GM12878 (cell line): ENCODE data around the gene PCDHB1. TPM values are rescaled to one million over a fixed set of nuclear protein-coding genes. Genes with fewer than 3 reads are reported as not detected.

Experiments
- ATAC-seq: fragments of 200-7000 bp; cut with Tn5 transposase; 3 replicates; pipeline ENCODE4 v1.9.1; 2020; ENCODE audit warnings: mild to moderate bottlenecking, moderate library complexity
- BruUV-seq: library from RNA; stranded (reverse); fragments of 400-500 nt; replicated peaks from 2 replicates; lab custom pipeline; 2021; lab: Mats Ljungman, UMichigan
- CTCF ChIA-PET: fragments of 300-600 bp; sonication (Branson Sonifier 250); formaldehyde crosslinking; extraction: SDS; loops from one replicate; lab custom pipeline; 2021; ENCODE audit warnings: inconsistent platforms; lab: Yijun Ruan, JAX
- POLR2A ChIA-PET: fragments of 350-600 bp; formaldehyde crosslinking; extraction: SDS; loops from one replicate; lab custom pipeline; 2021; ENCODE audit warnings: inconsistent platforms; lab: Charles Lee
- RAD21 ChIA-PET: fragments of 300-600 bp; sonication (Branson Sonifier 250); formaldehyde crosslinking; loops from one replicate; lab custom pipeline; 2023; ENCODE audit warnings: antibody characterized with exemption; ENCODE audit not compliant: unreplicated experiment; lab: Charles Lee
- SMC1A ChIA-PET: fragments of 300-600 bp; sonication (Branson Sonifier 250); formaldehyde crosslinking; loops from one replicate; lab custom pipeline; 2023; ENCODE audit not compliant: unreplicated experiment, uncharacterized antibody; lab: Charles Lee
- DNase-seq: peaks from one replicate; pipeline ENCODE4 v3.0.0-alpha.2; 2011; ENCODE audit warnings: low read depth, low spot score
- FAIRE-seq: peaks from 3 replicates; lab custom pipeline; 2011; peaks lifted over from hg19 to GRCh38; lab: Jason Lieb, UNC
- H2AFZ ChIP-seq: 2 replicates; pipeline ENCODE4 v1.6.0; 2011; ENCODE audit warnings: low read depth, low read length, control low read depth; ENCODE audit not compliant: control insufficient read depth
- H3K27ac ChIP-seq: 2 replicates; pipeline ENCODE4 v1.5.1; 2011; ENCODE audit warnings: control low read depth; ENCODE audit not compliant: control insufficient read depth, insufficient read depth
- H3K27me3 ChIP-seq, 2 experiments: replicated peaks in 1 of 2; 2 replicates each; pipeline versions ENCODE4 v1.6.0 to v1.6.1; 2011; ENCODE audit warnings: low read length in 1 of 2; ENCODE audit not compliant: control insufficient read depth in 2 of 2, insufficient read depth in 2 of 2
- H3K36me3 ChIP-seq, 2 experiments: 2 replicates each; pipeline ENCODE4 v1.5.1; 2011; ENCODE audit warnings: low read length in 1 of 2; ENCODE audit not compliant: control insufficient read depth in 2 of 2, insufficient read depth in 2 of 2
- H3K4me1 ChIP-seq: 2 replicates; pipeline ENCODE4 v1.6.1; 2011; ENCODE audit warnings: mild to moderate bottlenecking, low read length, moderate library complexity, mixed read lengths; ENCODE audit not compliant: control insufficient read depth, insufficient read depth
- H3K4me2 ChIP-seq: 2 replicates; pipeline ENCODE4 v1.6.0; 2011; ENCODE audit warnings: control low read depth; ENCODE audit not compliant: control insufficient read depth, insufficient read depth
- H3K4me3 ChIP-seq: fragments of 200-600 bp; sonication (generic); 2 replicates; pipeline ENCODE4 v1.5.1; 2016
- H3K79me2 ChIP-seq: 2 replicates; pipeline ENCODE4 v1.6.0; 2011; ENCODE audit warnings: low read length; ENCODE audit not compliant: control insufficient read depth, insufficient read depth
- H3K9ac ChIP-seq: 2 replicates; pipeline ENCODE4 v1.8.0; 2011; ENCODE audit warnings: low read length, control low read depth, mixed read lengths; ENCODE audit not compliant: control insufficient read depth, insufficient read depth
- H3K9me3 ChIP-seq: replicated peaks from 3 replicates; pipeline ENCODE4 v1.5.1; 2011; ENCODE audit warnings: mild to moderate bottlenecking, low read length; ENCODE audit not compliant: control insufficient read depth, insufficient read depth
- H4K20me1 ChIP-seq: 2 replicates; pipeline ENCODE4 v1.6.0; 2011; ENCODE audit not compliant: control insufficient read depth, insufficient read depth
- ATF2 ChIP-seq: IDR thresholded peaks from 2 replicates; pipeline ENCODE4 v1.6.1; 2012; ENCODE audit warnings: low read length, inconsistent platforms
- EGR1 ChIP-seq, 2 experiments: IDR thresholded peaks; 1 replicate in 1 of 2; 2 replicates in 1 of 2; pipeline ENCODE4 v1.6.1; 2011 to 2012; ENCODE audit warnings: low read depth in 2 of 2, low read length in 2 of 2, borderline replicate concordance in 1 of 2, mild to moderate bottlenecking in 1 of 2, moderate library complexity in 1 of 2
- EP300 ChIP-seq, 2 experiments: fragments of 150-350 bp in 1 of 2; IDR thresholded peaks; 2 replicates each; pipeline ENCODE4 v1.6.1; 2011 to 2012; ENCODE audit warnings: low read depth in 2 of 2, low read length in 2 of 2, borderline replicate concordance in 1 of 2, improper control_type of control experiment in 1 of 2, inconsistent platforms in 1 of 2; ENCODE audit not compliant: control insufficient read depth in 1 of 2
- EZH2 ChIP-seq: IDR thresholded peaks from 2 replicates; pipeline ENCODE4 v1.6.1; 2012; ENCODE audit warnings: low read depth, mild to moderate bottlenecking, control low read depth, inconsistent platforms, low read length, borderline replicate concordance; ENCODE audit not compliant: control insufficient read depth
- HDAC2 ChIP-seq: fragments of 200-600 bp; sonication (generic); IDR thresholded peaks from 2 replicates; pipeline ENCODE4 v1.6.1; 2017
- LARP7 ChIP-seq: fragments of 450-650 bp; IDR thresholded peaks from 2 replicates; pipeline ENCODE4 v1.6.1; 2017; ENCODE audit warnings: mild to moderate bottlenecking
- SMAD5 ChIP-seq: IDR thresholded peaks from 2 replicates; pipeline ENCODE4 v1.6.1; 2016; ENCODE audit warnings: antibody characterized with exemption, low read depth
- SMC3 ChIP-seq: IDR thresholded peaks from 2 replicates; pipeline ENCODE4 v1.6.1; 2011; ENCODE audit warnings: low read length, improper control_type of control experiment, borderline replicate concordance
- WGBS: methylation state at CpG from one replicate; pipeline ENCODE4 v1.1.6; 2016; ENCODE audit warnings: low lambda C conversion rate; ENCODE audit not compliant: insufficient replicate concordance, insufficient coverage; ENCODE audit errors: missing lambda C conversion rate; 5-methylcytosine and 5-hydroxymethylcytosine counted together
- in situ Hi-C: fragments of 300-500 bp; cut with MboI; formaldehyde crosslinking; loops from 9 replicates; pipeline ENCODE4 v1.14.3; 2018; ENCODE audit warnings: mixed read lengths
- intact Hi-C: fragments of 100-400 bp; cut with micrococcal nuclease; formaldehyde crosslinking; loops from one replicate; pipeline ENCODE4 v1.14.2; 2022; ENCODE audit not compliant: unreplicated experiment
- polyA plus RNA-seq, 11 experiments: library from polyadenylated mRNA; depleted of rRNA in 4 of 11; unstranded in 6 of 11; stranded (reverse) in 5 of 11; fragments of >200 nt; fragmentation: Nextera tagmentation in 4 of 11; fragmentation: Illumina TruSeq in 1 of 11; extraction: Ambion mirVana in 4 of 11; extraction: Trizol in 1 of 11; gene quantifications; 1 replicate in 1 of 11; 2 replicates in 10 of 11; pipeline versions ENCODE4 v1.2.1 to v1.2.3, GENCODE V29; 2011 to 2016; ENCODE audit warnings: inconsistent platforms in 2 of 11, missing spikeins in 2 of 11, low read depth in 1 of 11
- total RNA-seq, 4 experiments: library from RNA; depleted of rRNA in 3 of 4; stranded (reverse); fragments of >200 nt in 3 of 4; fragmentation: Illumina TruSeq in 1 of 4; extraction: Trizol in 1 of 4; gene quantifications; 2 replicates each; pipeline versions ENCODE4 v1.2.1 to v1.2.3, GENCODE V29; 2013 to 2021
- TF ChIP-seq, protein P1 (sequence below): IDR thresholded peaks from 2 replicates; pipeline ENCODE4 v1.6.1; 2012; ENCODE audit warnings: low read depth, low read length, improper control_type of control experiment

The PCDHB1 gene
- total and polyA plus RNA-seq, 10 of the 15 experiments (the other 5 are each of a cell fraction or from before 2014, with no cell fraction given) = not detected

DNA sequence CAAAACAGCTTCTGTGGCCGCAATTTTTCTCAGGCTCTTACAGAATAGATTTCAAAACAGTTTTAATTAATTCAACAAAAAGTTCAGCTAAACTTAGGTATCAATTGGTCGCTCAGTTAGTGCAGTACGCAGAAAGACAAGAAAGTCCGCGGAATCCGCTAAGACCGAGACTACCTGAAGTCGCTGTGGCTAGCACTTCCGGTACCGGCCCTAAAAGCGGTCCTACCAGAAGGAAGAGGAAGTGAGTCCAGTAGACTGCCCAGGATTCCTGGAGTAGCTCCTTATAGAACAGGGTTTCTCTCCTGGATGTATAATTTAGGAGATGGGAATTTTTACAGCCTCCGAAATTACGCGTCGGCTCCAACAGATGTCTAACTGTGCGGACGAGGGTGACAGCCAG is 26.7 kb downstream of the PCDHB1 start:
- ChIA-PET RAD21 (no interaction called here), POLR2A (no interaction called here), SMC1A (no interaction called here), CTCF (no interaction called here)
- Histone ChIP-seq H3K9ac (no peak overlapping the region), H3K36me3 (no peaks in the 10 kb centered on the region), H3K4me2 (no peak overlapping the region), H3K79me2 (no peaks in the 10 kb centered on the region), H3K4me3 (no peak overlapping the region), H3K9me3 (no peaks in the 10 kb centered on the region), H3K27ac (no peak overlapping the region), H4K20me1 (no peaks in the 10 kb centered on the region), H3K27me3 (no peaks in the 10 kb centered on the region), H2AFZ (no peak overlapping the region), H3K4me1 (no peaks in the 10 kb centered on the region)
- FAIRE-seq (no peak), ATAC-seq (no peak), DNase-seq (no peak)
- intact Hi-C loops = no loop called here
- TF ChIP-seq, protein P1, sequence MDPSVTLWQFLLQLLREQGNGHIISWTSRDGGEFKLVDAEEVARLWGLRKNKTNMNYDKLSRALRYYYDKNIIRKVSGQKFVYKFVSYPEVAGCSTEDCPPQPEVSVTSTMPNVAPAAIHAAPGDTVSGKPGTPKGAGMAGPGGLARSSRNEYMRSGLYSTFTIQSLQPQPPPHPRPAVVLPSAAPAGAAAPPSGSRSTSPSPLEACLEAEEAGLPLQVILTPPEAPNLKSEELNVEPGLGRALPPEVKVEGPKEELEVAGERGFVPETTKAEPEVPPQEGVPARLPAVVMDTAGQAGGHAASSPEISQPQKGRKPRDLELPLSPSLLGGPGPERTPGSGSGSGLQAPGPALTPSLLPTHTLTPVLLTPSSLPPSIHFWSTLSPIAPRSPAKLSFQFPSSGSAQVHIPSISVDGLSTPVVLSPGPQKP = no peak
- TF ChIP-seq SMC3 (no peak), EGR1 (IDR thresholded peaks at IDR 0.05; ENCODE audit: borderline replicate concordance in 1 of 2, low read depth in 2 of 2, low read length in 2 of 2) (no peak), EP300 (IDR thresholded peaks at IDR 0.05; ENCODE audit: borderline replicate concordance in 1 of 2, control insufficient read depth in 1 of 2, low read depth in 2 of 2, low read length in 2 of 2) (no peak), HDAC2 (no peak), LARP7 (no peak), SMAD5 (no peak), ATF2 (no peak), EZH2 (no peak)
- in situ Hi-C loops = no loop called here
- WGBS = 85% methylated on average over 17 of the region's 17 CpGs
- no TSS peak for BruUV-seq
